Kidney (tissue), 14 donors: ENCODE data around the gene SAMMSON. TPM values are rescaled to one million over a fixed set of nuclear protein-coding genes. Genes with fewer than 3 reads are reported as not detected.

ENCODE experiments used
- DNase-seq, 5 donors: peaks; one replicate each; pipeline ENCODE4 v3.0.0-alpha.2; 2013 to 2020
- FAIRE-seq: peaks from 2 replicates; lab custom pipeline; 2012; peaks lifted over from hg19 to GRCh38; lab: Jason Lieb, UNC
- H3K27ac ChIP-seq, 2 donors: one replicate each; pipeline ENCODE4 v1.7.0; 2013; ENCODE audit warnings: low read depth in 2 of 2, low read length in 2 of 2, inconsistent platforms in 1 of 2
- H3K27me3 ChIP-seq: one replicate; pipeline ENCODE4 v1.7.1; 2013; ENCODE audit warnings: low read length, inconsistent platforms; ENCODE audit not compliant: control insufficient read depth, insufficient read depth
- H3K36me3 ChIP-seq, 3 donors: one replicate each; pipeline versions ENCODE4 v1.7.0 to v1.7.1; 2013; ENCODE audit warnings: low read length in 3 of 3, control low read depth in 1 of 3, inconsistent platforms in 1 of 3; ENCODE audit not compliant: insufficient read depth in 3 of 3, control insufficient read depth in 2 of 3
- H3K4me1 ChIP-seq, 3 donors: one replicate each; pipeline versions ENCODE4 v1.7.0 to v1.7.1; 2013; ENCODE audit warnings: low read length in 3 of 3, inconsistent platforms in 1 of 3, low read depth in 1 of 3; ENCODE audit not compliant: control insufficient read depth in 2 of 3, insufficient read depth in 2 of 3
- H3K4me3 ChIP-seq, 3 donors: one replicate each; pipeline versions ENCODE4 v1.7.0 to v1.8.1; 2013; ENCODE audit warnings: low read length in 3 of 3, control low read depth in 1 of 3, inconsistent platforms in 1 of 3
- H3K9ac ChIP-seq, 3 donors: one replicate each; pipeline versions ENCODE4 v1.7.0 to v1.7.1; 2013; ENCODE audit warnings: low read length in 3 of 3, control low read depth in 1 of 3, inconsistent platforms in 1 of 3
- H3K9me3 ChIP-seq, 3 donors: one replicate each; pipeline versions ENCODE4 v1.7.0 to v1.7.1; 2013; ENCODE audit warnings: low read length in 3 of 3, control low read depth in 1 of 3, inconsistent platforms in 1 of 3; ENCODE audit not compliant: control insufficient read depth in 2 of 3, insufficient read depth in 1 of 3
- intact Hi-C: fragments of 100-400 bp; cut with DNase I; formaldehyde crosslinking; loops from one replicate; pipeline ENCODE4 v1.11.1; 2022
- polyA plus RNA-seq: library from polyadenylated mRNA; stranded (reverse); fragments of 350-450 nt; fragmentation: Illumina TruSeq; extraction: RNeasy Lipid Tissue Mini Kit (QIAGEN cat#74804); gene quantifications from one replicate; pipeline ENCODE4 v1.2.3, GENCODE V29; 2014; ENCODE audit warnings: low read depth, low replicate concordance; ENCODE audit not compliant: insufficient read depth
- total RNA-seq: library from RNA; stranded (reverse); fragmentation: NEBNext Ultra II Directional; extraction: Animal tissue kit (Norgen Biotek cat#: 25700); gene quantifications from one replicate; pipeline ENCODE4 v1.2.1, GENCODE V29; 2021
- TF ChIP-seq, protein P1 (sequence below): IDR thresholded peaks from 3 replicates; pipeline ENCODE4 v1.5.1; 2012; ENCODE audit warnings: mild to moderate bottlenecking, moderate library complexity, borderline replicate concordance; ENCODE audit not compliant: insufficient read depth; ENCODE audit errors: extremely low read depth
- donor health status: control.
- donor health status: control.
- donor health status: control.
- donor health status: control.
- donor health status: control.
- donor health status: DM: yes; HTN: yes; CAD: no.
- donor health status: Normal renal cell carcinoma (clear cell type).

SAMMSON gene
- total and polyA plus RNA-seq, 2 donors from 2014 or later: 0.98 TPM; not detected in 1

DNA sequence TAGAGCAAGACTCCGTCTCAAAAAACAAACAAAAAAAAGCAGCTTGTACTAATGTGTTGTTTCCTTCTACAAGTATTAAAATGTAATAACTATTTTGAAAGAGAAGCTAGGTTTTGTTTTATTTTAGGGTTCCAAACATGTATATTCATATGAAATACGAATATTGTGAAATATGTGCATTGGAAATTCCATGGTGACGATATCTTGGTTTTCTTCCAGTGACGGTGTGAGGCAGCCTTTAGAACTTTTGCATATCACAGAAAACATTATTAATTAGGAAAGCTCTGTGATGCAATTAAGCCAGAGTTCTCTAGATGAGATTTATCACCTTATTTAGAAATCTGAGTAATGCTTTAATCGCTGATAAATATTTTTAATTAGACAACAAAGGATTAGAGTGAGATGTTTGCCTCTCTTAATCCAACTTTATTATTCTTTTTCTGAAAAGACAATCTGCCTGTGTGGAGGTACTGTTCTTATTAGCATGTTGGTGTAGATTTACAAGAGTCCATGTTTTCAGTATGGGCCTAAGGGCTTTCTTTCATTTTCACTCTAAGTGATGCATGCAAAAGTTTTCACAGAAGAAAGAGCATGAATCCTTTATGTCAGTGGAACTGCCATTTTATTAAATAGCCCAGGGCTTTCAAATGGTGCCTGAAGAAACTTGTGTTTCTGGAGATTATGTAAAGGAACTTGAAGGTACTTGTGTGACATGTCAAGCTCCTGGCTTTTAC lies 37.7 kb upstream of the SAMMSON start:
- no peaks in the 10 kb centered on the region for H3K9me3 ChIP-seq
- no peak overlapping the region for H3K27ac ChIP-seq
- DNase-seq: no peak
- H3K4me3 ChIP-seq: no peak overlapping the region
- intact Hi-C loops: no loop called here
- no peak for FAIRE-seq
- TF ChIP-seq, protein P1, sequence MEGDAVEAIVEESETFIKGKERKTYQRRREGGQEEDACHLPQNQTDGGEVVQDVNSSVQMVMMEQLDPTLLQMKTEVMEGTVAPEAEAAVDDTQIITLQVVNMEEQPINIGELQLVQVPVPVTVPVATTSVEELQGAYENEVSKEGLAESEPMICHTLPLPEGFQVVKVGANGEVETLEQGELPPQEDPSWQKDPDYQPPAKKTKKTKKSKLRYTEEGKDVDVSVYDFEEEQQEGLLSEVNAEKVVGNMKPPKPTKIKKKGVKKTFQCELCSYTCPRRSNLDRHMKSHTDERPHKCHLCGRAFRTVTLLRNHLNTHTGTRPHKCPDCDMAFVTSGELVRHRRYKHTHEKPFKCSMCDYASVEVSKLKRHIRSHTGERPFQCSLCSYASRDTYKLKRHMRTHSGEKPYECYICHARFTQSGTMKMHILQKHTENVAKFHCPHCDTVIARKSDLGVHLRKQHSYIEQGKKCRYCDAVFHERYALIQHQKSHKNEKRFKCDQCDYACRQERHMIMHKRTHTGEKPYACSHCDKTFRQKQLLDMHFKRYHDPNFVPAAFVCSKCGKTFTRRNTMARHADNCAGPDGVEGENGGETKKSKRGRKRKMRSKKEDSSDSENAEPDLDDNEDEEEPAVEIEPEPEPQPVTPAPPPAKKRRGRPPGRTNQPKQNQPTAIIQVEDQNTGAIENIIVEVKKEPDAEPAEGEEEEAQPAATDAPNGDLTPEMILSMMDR: no peak
- H3K9ac ChIP-seq: no peak overlapping the region
- no peaks in the 10 kb centered on the region for H3K4me1 ChIP-seq
- H3K27me3 ChIP-seq: no peaks in the 10 kb centered on the region
- H3K36me3 ChIP-seq: peaks cover 0 to 30% (median 18%) of the 10 kb centered on the region in 3 donors

GRCh38 chr3:69963643-69964042 lies 35.9 kb upstream of the SAMMSON start:
- no peak overlapping the region for H3K4me3 ChIP-seq
- intact Hi-C loops: no loop called here
- FAIRE-seq: no peak
- no peaks in the 10 kb centered on the region for H3K4me1 ChIP-seq
- H3K27me3 ChIP-seq: no peaks in the 10 kb centered on the region
- DNase-seq: no peak
- no peak overlapping the region for H3K27ac ChIP-seq
- no peaks in the 10 kb centered on the region for H3K9me3 ChIP-seq
- TF ChIP-seq, protein P1: no peak
- H3K36me3 ChIP-seq: peaks cover 0 to 28% (median 18%) of the 10 kb centered on the region in 3 donors
- no peak overlapping the region for H3K9ac ChIP-seq

DNA sequence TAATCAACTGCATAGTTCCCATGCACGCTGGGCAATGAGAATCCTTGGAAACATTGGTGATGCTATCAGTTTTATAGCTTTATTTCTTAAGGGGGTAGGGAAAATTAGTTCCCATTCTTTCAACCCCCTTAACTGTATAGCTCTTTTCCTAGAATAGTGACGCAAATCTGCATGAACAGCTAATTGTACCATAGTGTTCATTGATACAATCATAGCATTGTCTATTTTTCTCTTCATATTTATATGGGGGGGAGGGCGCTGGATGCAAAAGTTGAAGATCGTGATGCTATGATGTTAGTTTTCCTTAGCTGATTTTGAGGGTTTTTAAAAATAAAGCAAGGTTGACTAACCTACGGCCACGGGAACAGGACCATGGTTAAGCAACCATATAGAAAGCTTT lies 32.4 kb upstream of the SAMMSON start:
- DNase-seq (no peak), FAIRE-seq (no peak)
- Histone ChIP-seq H3K9me3 (no peaks in the 10 kb centered on the region), H3K9ac (no peak overlapping the region), H3K27ac (no peak overlapping the region), H3K36me3 (peaks cover 0 to 9% (median 6%) of the 10 kb centered on the region in 3 donors), H3K27me3 (no peaks in the 10 kb centered on the region), H3K4me1 (no peaks in the 10 kb centered on the region), H3K4me3 (no peak overlapping the region)
- intact Hi-C loops: no loop called here
- TF ChIP-seq, protein P1: no peak
